HCT116 (cell line): ENCODE data around the gene ICA1L.

Experiments used
- CTCF ChIP-seq, 3 experiments: fragments of 200-600 bp in 1 of 3; sonication (generic) in 1 of 3; IDR thresholded peaks in 2 of 3; conservative IDR thresholded peaks in 1 of 3; 2 replicates each; pipeline ENCODE4 v1.5.1; 2012 to 2017; ENCODE audit warnings: low read depth in 2 of 3, low read length in 2 of 3, antibody characterized with exemption in 1 of 3, borderline replicate concordance in 1 of 3, control low read depth in 1 of 3, mild to moderate bottlenecking in 1 of 3, mixed read lengths in 1 of 3, mixed run types in 1 of 3, moderate library complexity in 1 of 3; ENCODE audit not compliant: insufficient read depth in 1 of 3
- EZH2 ChIP-seq: fragments of 200-600 bp; sonication (generic); IDR thresholded peaks from 2 replicates; pipeline ENCODE4 v1.6.1; 2017; ENCODE audit warnings: antibody characterized with exemption, mixed run types
- POLR2A ChIP-seq: IDR thresholded peaks from 2 replicates; pipeline ENCODE4 v1.7.0; 2011; ENCODE audit warnings: borderline replicate concordance; ENCODE audit not compliant: insufficient read depth, insufficient read length; ENCODE audit errors: extremely low read depth
- RAD21 ChIP-seq: IDR thresholded peaks from 2 replicates; pipeline ENCODE4 v1.6.1; 2012; ENCODE audit warnings: low read depth, mild to moderate bottlenecking

GRCh38 chr2:202824901-202825300, 46.7 kb downstream of the ICA1L start:
- TF ChIP-seq CTCF (IDR thresholded peaks at IDR 0.05 in 2 of 3, conservative IDR thresholded peaks at IDR 0.05 in 1 of 3; ENCODE audit: borderline replicate concordance in 1 of 3, insufficient read depth in 1 of 3, low read depth in 2 of 3, low read length in 2 of 3), result no peak
- no peak for TF ChIP-seq POLR2A
- no peak for TF ChIP-seq RAD21
- TF ChIP-seq EZH2, result no peak
